Activated CD4-positive, alpha-beta T cell treated with anti-CD3 and anti-CD28 coated beads, Interleukin-2, amount 50 U/mL, for 48 hours (primary cell): ENCODE measurements around the gene MPO.

ENCODE experiments used
- DNase-seq, 2 experiments: peaks; one replicate each; pipeline ENCODE4 v3.0.0-alpha.2; 2020

MPO gene

DNA sequence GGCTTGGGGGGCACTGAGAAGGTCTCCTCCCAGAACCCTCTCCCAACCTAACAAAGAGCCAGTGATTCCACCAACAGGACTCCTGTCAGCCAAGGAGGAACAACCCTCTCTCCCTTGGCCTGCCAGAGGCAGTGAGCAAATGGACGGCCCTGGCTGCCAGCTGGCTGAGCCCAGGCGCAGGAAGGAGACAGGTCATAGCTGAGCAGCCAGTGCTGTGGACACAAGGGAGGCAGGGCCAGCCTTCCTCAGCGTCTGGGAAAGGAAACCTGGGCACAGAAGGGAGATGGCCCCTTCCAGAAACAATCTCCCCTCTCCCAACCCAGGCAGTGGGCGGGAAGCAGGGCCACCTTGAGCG is 2.1 kb downstream of the MPO start:
- no peak for DNase-seq

DNA sequence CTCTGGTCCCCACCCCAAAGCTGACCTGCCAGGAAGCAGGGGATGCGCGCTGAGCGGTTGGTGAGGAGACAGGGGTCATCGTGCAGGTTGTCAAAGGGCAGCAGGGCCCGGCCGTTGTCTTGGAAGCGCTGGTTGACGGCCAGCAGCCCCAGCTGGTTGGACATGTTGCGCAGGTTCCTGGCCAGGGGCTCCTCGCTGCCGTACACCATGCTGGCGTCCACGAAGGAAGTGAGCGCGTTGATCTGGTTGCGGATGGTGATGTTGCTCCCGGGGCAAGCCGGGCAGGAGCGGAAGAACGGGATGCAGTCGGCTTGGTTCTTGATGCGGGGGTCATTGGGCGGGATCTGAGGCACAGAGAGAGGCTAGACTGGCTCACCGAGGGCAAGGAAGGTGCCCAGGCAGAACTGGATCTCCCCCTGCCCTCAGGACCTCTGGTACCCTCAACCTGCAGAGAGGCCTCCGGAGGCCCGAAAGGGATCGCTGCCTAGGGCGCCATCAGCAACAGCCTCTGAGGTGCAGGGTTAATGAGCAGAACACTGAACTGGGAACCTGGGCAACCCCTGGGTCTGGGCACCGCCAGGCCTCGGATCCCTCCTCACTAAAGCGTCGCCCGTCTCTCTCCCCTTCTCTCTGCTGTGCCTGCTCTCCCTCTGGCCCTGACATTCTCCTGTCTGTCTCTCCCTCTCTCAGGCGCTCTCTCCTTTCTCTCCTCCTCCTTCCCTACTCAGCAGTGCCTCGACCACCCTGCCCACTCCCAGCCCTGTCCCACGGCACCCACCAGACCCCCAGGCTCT is 2.7 kb downstream of the MPO start:
- no peak for DNase-seq

DNA sequence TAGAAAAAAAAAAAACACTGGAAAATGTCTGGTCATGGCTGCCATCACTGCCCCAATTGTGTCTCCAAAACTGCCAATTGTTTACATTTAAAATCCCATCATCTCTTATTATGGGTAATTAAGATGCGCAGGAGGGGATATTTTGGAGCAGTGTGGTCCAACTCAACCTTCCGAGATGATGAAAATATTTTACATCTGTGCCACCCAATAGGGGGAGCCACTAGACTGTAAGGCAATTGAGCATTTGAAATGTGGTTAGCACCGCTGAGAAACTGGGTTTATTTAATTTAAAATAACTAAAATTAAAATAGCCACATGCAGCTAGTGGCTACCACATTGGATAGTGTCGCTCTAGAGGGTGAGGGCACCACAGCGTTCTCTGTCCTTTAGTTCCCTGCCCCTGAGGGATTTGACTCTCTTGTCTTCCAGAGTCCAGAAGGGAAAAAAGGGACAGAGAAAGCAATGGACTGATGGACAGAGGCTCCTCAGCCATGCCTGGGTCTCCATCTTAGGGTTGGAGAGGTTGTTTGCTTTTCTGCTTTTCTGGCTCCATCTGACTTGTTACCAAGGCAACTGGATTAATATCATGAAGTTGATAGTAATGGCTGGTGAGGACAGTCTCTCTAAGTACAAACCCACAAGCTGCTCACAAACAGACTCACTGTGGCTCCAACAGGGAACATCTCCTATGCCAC is 3.5 kb downstream of the MPO start:
- no peak for DNase-seq

DNA sequence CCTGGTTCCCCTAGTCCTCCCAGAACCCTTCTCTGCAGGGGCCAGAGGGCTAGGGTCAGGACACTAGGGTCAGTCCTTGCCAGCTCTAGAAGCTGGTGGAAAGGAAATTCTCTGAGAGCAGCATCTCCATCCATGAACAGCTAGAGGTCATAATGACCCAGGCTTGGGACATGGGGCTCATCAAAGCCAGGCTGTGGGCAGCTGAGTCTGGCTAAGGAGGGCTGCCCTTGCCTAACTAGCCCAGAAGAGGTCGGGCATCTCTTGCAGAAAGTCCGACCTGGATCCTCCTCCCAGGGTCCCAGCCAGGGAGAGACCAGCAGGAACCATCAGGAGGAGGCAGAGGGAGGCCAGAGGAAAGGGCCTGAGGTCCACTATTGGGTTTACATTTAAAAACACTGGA is 4.3 kb downstream of the MPO start:
- DNase-seq = no peak

DNA sequence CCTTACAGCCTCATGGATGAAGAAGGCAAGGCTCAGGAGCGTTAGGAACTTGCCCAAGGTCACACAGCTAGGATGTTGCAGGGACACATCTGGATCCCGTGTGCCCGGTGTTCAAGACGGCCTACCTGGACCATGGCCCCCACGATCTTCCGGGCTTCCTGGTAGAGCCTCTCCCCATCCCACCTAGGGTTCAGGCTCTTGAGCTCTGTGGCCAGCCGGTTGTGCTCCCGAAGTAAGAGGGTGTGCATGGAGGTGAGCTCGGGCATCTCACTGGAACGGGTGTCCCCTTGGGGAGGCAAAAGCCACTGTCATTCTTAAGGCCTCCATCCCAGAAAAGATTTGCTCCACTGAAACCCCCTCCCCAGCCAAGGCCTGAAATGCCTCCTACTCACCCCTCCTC is 5.3 kb downstream of the MPO start:
- DNase-seq = no peak

DNA sequence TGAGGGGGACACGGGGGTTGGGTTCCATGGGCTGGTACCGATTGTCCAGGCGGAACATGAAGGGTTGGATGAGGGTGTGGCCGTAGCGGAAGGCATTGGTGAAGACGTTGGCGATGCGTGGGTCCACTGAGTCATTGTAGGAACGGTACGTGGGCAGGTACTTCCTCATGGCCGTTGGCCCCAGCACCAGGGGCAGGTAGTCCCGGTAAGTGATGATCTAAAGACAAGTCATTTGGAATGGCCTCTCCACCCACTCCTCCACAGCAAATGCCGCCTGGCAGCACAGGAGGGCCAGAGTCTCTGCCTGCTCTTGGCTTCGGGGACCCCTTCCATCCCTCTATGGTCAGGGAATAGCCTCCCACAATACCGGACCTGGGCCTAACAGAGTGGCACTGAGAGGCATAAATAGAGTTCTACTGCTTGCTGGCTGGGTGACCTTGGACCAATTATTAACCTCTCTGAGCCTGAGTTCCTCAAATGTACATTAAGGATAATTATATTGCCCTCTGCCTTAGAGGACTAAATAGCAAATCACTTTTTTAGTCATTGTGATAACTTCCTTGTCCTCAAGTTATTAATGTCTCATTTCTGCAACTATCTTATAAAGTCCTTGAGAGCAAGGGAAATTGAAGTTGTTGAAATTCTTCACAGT is 7.2 kb downstream of the MPO start:
- peak in 1 of 2 experiments; percentile 21 for DNase-seq

DNA sequence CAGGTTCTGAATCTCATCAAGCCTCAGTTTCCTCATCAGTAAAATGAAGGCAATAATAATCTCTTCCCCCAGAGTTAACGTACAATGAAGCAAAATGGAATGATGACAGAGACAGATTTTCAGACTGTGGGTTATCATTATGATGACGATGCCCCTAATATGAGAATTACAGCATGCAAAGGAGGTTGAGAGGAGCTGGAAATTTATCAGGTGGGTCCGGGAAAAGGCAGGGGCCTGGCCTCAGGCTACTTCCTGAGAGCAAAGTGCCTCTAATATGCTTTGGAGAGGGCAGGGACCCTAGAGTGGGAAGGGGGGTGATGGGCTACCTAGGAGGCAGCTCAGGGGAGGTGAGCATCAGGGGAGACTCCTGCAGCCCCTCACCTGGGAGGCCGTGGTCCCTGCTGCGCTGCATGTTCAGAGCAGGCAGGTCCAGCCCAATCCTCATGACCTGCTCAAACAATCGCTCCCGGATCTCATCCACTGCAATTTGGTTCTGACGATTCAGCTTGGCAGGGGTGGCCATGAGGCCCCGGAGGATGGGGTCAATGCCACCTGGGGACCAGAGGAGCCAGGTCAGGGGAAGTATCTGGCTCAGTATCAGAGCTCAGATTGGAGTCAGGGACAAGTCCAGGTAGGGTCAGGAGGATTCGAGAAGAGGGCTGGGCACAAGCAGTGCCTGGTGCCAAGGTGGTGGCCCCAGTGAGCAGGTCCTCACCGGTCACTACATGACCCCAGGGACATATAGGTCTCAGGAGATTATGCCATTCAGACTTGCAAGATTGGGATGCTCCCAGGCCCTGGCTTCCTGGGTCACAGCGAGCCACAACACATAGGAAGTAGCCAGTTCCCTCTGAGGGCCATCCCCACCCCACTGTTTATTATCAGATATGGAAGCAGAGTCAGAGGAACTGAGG is 8.1 kb downstream of the MPO start:
- DNase-seq = no peak

DNA sequence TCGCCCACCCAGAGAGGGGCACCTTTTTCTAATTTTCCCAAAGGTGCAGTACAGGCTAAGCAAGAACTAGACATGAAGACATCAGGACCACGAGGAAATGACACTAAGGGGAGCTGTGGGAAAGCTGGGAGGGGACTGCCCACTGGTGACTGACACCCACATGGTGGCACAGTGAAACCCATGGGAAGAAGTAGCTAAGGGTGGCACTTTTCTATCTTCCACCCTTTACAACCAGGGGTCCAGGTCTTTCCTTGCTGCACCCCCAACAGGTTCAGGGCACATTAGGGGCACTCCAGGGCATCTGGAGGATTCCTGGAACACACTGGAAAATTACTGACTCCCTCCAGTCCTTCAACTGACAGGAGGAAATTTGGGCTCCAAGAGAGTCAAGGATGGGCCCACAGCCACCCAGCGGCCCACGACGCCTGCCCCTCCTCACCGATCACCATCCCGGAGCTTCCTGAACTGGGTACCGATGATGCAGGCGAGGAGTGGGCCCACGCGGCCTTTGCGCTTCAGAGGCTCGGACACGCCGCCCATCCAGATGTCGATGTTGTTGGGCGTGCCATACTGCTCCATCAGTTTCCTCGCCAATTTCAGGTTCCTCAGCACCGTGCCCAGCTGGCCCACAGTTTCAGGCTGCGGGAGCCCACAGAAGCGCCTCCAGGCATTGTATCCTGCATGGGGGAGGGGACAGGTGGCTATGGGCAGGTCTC is 9.4 kb downstream of the MPO start:
- DNase-seq = no peak

DNA sequence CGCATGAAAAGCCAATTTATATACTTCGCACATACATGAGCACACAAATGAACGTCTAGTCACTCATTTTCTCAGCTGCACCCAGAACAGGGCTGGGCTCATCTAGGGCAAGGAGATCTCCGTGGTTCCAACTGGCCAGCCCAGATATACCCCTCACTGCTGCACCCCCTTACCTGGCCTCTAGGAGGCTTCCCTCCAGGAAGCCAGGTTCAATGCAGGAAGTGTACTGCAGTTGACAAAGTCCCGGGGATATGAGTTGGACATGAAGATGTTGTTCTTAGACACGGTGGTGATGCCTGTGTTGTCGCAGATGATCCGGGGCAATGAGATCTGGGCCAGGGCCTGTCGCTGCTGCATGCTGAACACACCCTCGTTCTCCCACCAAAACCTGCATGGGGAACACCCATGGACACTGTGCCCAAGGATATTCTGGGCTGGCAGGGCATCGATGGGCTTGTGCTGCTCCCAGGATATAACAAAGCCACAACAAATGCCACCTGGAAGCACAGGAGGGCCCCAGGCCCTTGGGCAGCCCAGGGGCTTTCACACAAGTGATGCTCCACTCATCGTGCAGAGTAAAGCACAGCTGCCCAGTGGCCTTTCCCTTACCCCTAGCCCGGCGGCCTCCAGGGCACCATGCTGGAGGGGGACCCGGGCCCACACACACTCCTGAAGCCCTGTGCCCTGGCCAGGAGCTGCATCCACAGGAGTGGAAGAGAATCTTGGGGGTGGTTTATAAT is 10.1 kb downstream of the MPO start:
- DNase-seq = no peak

DNA sequence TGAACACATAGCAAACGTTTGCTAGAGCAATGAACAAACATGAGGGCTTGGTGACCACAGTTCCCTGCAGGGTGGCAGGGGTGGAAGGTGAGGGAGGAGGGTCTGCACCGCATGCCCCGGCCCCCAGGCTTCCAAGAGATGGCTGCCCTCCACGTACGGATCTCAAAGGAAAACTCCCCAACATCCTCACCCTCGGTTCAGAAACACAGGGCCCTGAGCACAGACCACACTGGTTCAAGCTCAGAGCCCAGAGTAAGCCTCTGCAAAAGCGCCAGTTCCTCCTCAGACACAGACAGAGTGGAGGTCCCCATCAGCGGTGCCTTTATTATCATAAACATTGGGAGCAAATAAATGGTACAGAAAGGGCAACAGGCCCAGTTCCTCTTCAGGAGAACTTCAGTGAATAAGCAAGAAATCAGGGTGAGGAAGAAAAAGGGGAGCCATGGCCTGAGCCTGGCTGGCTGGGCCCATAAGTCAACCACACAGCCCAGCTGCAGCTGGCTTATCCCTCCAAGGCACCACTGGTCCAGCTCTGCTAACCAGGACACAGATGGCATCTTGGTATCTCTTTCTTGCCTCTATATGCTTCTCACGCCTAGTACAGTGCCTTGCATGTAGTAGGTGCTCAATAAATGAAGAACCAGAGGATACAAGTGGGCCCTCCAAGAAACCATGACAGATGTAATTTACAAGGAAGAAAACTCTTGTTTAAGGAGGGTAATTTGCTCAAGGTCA is 11.0 kb downstream of the MPO start:
- DNase-seq = no peak

DNA sequence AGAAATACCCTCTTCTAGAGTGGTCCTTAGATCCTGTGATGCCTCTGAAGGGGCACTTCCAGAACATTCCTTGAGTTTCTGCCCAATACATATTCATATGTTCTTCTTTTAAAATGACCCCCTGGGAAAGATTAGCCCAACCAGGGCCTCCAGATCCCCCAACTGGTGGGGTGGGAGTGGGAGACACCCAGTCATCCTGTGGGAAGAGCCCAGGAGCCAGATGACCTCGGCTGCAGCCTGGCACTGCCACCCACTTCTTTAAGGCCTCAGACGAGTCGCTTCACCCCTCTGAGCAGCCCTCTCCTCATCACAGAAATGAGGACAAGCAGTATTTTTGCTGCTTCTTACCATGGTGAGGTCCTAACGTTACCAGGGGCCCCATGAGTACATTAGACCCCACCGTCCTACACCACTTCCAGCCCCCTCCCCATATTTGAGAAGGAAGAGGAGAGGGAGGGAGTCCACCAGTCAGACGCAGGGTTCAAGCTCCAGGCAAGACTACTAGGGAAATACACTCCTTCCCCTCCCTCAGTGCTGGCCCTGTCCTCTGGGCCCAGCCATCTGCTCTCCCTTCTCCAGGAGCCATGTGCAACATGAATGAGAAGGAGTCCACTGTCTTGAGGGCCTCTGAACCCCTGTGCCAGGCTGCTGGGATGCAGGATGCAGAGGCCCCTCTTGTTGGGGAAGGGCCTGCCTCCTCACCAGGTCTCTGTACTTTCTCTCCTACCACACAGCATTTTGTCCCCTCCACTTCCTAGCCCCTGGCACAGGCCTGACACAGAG is 11.8 kb downstream of the MPO start:
- no peak for DNase-seq

DNA sequence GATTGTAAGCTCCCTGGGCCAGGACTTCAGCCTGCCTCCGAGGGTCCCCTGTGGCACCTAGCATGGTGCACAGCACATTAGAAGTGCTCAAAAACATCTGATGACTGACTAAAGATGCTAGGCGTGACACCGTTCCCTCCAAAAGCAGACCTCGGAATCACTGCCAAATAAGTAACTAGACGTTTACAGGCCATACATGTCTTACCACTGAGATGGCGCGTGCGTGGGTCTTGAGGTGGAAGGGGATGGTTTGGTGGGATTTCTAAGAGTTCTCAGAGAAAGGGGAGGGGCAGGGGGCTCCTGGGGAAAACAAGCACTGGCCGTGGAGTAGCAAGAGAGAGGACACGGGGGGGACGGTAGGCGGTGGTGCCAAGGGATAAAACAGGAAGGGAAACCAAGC is 12.4 kb downstream of the MPO start:
- no peak for DNase-seq

DNA sequence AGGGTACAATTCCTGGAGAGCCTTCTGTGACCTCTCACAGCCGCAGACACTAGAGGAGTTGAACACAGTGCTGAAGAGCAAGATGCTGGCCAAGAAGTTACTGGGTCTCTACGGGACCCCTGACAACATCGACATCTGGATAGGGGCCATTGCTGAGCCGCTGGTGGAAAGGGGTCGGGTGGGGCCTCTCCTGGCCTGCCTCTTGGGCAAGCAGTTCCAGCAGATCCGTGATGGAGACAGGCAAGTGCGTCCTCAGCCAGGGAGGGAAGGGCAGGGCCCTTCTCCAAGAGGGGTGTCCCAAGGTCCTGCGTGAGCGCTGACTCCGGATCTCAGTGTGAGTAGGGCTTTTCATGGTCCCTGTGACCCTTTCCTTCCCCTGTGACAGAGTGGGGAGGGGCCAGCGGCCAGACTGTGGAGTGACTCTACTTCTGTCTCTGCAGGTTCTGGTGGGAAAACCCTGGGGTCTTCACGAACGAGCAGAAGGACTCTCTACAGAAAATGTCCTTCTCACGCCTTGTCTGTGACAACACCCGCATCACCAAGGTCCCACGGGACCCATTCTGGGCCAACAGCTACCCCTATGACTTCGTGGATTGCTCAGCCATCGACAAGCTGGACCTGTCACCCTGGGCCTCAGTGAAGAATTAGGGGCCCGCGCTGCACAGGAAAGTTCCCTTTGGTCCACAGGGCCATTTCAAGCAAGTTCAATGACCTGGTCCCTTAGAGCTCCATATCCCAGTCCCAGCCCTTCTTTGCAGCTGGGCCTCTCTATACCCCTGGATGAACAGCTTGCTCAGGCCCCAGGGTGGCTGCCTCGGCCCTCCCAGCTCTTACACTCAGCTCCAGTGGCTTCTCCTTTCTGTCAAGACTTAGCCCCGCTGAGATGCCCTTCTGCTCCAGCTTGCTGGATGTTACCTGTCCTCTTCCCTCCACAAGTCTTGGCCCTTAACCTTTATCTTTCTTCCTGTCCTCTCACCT is 13.1 kb downstream of the MPO start:
- no peak for DNase-seq

DNA sequence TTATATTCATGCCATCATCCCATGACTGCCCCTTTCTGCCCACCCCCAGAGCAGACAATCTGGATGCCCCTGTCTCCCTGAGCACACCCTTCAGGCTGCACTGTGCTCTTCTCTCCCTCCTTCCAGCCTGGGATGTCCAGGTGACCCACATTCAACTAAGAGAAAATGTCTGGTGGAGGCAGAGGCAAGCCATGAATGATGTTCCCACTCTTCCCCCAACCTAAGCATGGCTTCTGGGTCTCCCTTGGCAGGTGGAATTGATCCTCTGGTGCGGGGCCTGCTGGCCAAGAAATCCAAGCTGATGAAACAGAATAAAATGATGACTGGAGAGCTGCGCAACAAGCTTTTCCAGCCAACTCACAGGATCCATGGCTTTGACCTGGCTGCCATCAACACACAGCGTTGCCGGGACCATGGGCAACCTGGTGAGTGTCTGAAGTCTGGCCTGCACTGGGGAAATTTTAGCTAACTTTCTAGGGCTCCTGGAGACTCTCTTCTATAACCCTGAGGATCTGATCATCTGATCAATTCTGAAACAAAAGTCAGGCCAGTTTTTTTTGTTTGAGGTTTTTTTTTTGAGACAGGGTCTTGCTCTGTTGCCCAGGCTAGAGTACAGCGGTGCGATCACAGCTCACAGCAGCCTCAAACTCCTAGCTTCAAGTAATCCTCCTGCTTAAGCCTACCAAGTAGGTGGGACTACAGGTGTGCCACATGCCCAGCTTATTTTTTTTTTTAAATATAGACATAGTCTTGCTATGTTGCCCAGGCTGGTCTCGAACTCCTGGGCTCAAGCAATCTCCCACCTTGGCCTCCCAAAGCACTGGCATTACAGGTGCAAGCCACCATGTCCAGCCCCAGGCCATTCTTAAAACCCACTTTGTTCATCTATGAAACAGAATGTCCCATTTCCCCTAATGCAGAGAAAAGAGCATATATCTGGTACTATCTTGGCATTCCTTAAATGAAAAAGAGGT is 14.5 kb downstream of the MPO start:
- DNase-seq = no peak

DNA sequence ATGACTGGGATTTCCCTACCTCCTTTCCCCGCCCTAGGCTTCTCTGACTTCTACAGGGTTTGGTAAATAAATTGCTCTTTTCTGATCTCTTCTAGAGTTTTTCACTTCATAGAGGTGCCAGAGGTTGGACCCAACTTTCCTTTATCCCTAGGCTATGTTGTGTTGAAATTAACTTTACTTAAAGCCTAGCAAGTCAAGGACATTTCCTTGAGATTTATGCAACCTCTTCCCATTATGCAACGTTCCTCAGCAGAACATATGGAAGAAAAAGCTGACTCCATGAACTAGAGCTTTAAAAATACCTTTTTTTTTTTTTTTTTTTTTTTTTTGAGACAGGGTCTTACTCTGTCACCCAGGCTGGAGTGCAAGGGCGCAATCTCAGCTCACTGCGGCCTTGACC is 15.5 kb downstream of the MPO start:
- no peak for DNase-seq

DNA sequence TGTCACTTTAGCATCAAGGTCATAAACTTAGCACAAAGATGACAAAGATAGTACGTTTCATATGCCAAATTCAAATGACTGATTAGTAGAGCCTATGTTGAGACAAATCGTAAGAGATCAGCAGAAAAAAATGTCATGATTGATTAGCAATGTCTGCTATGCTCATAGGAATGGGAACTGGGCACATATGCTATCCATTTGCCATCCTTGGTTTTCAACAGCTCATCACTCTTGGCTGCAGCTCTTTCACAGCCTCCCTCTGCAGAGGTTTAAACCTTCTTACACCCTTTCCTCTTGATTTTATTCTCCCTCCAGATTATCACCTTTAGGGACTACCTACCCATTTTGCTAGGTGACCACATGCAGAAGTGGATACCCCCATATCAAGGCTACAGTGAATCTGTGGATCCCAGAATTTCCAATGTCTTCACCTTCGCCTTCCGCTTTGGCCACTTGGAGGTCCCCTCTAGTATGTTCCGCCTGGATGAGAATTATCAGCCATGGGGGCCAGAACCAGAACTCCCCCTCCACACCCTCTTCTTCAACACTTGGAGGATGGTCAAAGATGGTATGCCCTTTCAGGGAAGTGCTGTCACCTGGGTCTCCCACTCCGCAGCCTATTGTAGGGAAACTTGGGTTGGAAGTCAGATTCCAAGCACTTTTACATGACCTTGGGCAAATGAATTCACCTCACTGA is 16.2 kb downstream of the MPO start:
- no peak for DNase-seq

DNA sequence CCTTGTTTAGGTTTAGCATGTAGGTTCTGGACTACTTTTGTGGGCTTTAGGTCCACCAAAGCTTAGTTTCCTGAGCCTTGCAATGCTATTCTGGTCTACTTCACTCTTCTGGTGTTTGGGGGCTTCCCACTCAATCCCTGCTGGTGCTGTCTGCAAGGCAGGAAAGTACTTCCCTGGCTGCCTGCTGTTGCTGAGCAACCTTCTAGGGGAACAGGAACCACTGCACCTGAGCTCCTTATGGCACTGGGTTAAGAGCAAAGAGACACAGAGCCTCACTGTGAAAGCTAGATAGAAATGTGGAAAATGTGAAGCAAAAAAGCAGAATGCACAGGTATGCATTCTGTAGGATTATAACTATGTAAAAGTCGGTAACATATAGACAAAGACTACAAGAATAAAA is 17.0 kb downstream of the MPO start:
- DNase-seq = no peak
